ENCODE measurements around the gene TUFT1.

- TF ChIP-seq USF2 (IDR thresholded peaks at IDR 0.05; ENCODE audit: low read length) (no peak), CTCF (IDR thresholded peaks at IDR 0.05; ENCODE audit: control extremely low read depth in 1 of 3, insufficient read depth in 1 of 3, low read depth in 1 of 3, low read length in 3 of 3) (0 out of 4 replicates have a peak, but pooled peaks of 1 of the 3 experiments have one; percentile 0), EZH2 (IDR thresholded peaks at IDR 0.05; ENCODE audit: low read depth, low read length, severe bottlenecking) (no peak), YY1 (IDR thresholded peaks at IDR 0.05; ENCODE audit: low read depth, low read length) (no peak), MAX (IDR thresholded peaks at IDR 0.05) (no peak), POLR2AphosphoS5 (IDR thresholded peaks at IDR 0.05; ENCODE audit: low read depth, low read length) (no peak), CHD2 (IDR thresholded peaks at IDR 0.05; ENCODE audit: low read length) (no peak), TAF1 (IDR thresholded peaks at IDR 0.05; ENCODE audit: low read depth, low read length) (peak; percentile 78), POLR2A (IDR thresholded peaks at IDR 0.05; ENCODE audit: control extremely low read depth in 1 of 2, low read depth in 2 of 2, low read length in 2 of 2) (no peak; a peak in 1 of 3 replicates), SIN3A (conservative IDR thresholded peaks at IDR 0.05 in 1 of 2, IDR thresholded peaks at IDR 0.05 in 1 of 2; ENCODE audit: low read depth in 1 of 2, low read length in 2 of 2) (peak; percentile 80 to 86; a peak in 3 of 4 replicates), BCL11A (IDR thresholded peaks at IDR 0.05; ENCODE audit: low read depth in 2 of 2, low read length in 2 of 2) (no peak), BRCA1 (IDR thresholded peaks at IDR 0.05; ENCODE audit: low read depth, low read length) (no peak), CEBPB (IDR thresholded peaks at IDR 0.05; ENCODE audit: low read depth, low read length) (no peak), KDM5A (IDR thresholded peaks at IDR 0.05; ENCODE audit: low read length) (no peak)
These were observed 871 bp downstream of the TUFT1 start for GRCh38 chr1:151540982-151541377.
